ENCODE results near the gene SERPIND1. TPM values are rescaled to one million over a fixed set of nuclear protein-coding genes. Genes with fewer than 3 reads are reported as not detected.

Gene SERPIND1
- total and polyA plus RNA-seq, 2 of the 8 experiments (the other 6 are each of a cell fraction or from before 2014, with no cell fraction given) = not detected

- H3K56ac ChIP-seq (replicated peaks; ENCODE audit: insufficient read length, low read depth, low read length) = no peak overlapping the region
- no peak overlapping the region for H2AK5ac ChIP-seq (ENCODE audit: low read depth, low read length)
- DNase-seq (ENCODE audit: low read depth in 1 of 2, low spot score in 2 of 2) (no peak), FAIRE-seq (no peak)
- no peaks in the 10 kb centered on the region for H3K9me3 ChIP-seq (ENCODE audit: insufficient read depth in 2 of 2, low read depth in 1 of 2, low read length in 1 of 2)
- H3K23me2 ChIP-seq (ENCODE audit: low read depth, low read length) = no peaks in the 10 kb centered on the region
- no peak overlapping the region for H2AFZ ChIP-seq (ENCODE audit: low read length)
- H2BK5ac ChIP-seq (ENCODE audit: low read depth, low read length) = no peak overlapping the region
- no peak overlapping the region for H4K91ac ChIP-seq (replicated peaks; ENCODE audit: insufficient read length, low read length)
- no peak overlapping the region for H2BK20ac ChIP-seq (ENCODE audit: low read length)
- 87 to 100% methylated on average over 1 to 7 of the region's 7 CpGs for WGBS, 2 experiments (ENCODE audit: extremely low coverage in 1 of 2, insufficient coverage in 1 of 2, insufficient read length in 1 of 2, insufficient replicate concordance in 2 of 2, low coverage in 1 of 2, low lambda C conversion rate in 2 of 2, missing lambda C conversion rate in 1 of 2)
- no peak overlapping the region for H4K8ac ChIP-seq (ENCODE audit: extremely low read depth, insufficient read depth, low read length)
- no peaks in the 10 kb centered on the region for H3K79me2 ChIP-seq (ENCODE audit: control insufficient read depth in 1 of 2, insufficient read depth in 2 of 2, low read length in 2 of 2)
- H3K4ac ChIP-seq (replicated peaks; ENCODE audit: insufficient read length, low read depth, low read length) = no peak overlapping the region
- no peak overlapping the region for H3K14ac ChIP-seq (ENCODE audit: insufficient read length)
- peaks cover 0 to 5% (median 1%) of the 10 kb centered on the region in 4 experiments; a peak in 3 of 8 replicates for H3K36me3 ChIP-seq (ENCODE audit: control insufficient read depth in 2 of 4, insufficient read depth in 4 of 4, low read length in 3 of 4)
- H4K20me1 ChIP-seq (replicated peaks in 1 of 2; ENCODE audit: control insufficient read depth in 1 of 2, insufficient read depth in 2 of 2, low read length in 2 of 2) = no peaks in the 10 kb centered on the region
- H3K4me3 ChIP-seq (ENCODE audit: extremely low read depth in 1 of 4, insufficient read depth in 2 of 4, low read depth in 3 of 4, low read length in 4 of 4) = no peak overlapping the region
- H3K27me3 ChIP-seq (replicated peaks in 1 of 4; ENCODE audit: control insufficient read depth in 3 of 4, extremely low read depth in 1 of 4, insufficient read depth in 3 of 4, low read length in 3 of 4) = no peaks in the 10 kb centered on the region
- no peak overlapping the region for H4K5ac ChIP-seq (ENCODE audit: insufficient read length, low read depth, low read length)
- H2BK15ac ChIP-seq (ENCODE audit: low read length) = no peak overlapping the region
- H3K79me1 ChIP-seq (ENCODE audit: low read depth, low read length) = no peaks in the 10 kb centered on the region
- H3K4me1 ChIP-seq (replicated peaks in 1 of 4; ENCODE audit: control insufficient read depth in 3 of 4, insufficient read depth in 4 of 4, low read length in 3 of 4) = no peaks in the 10 kb centered on the region; a peak in 1 of 7 replicates
- H3K27ac ChIP-seq (ENCODE audit: low read depth, low read length) = no peak overlapping the region
- TF ChIP-seq ATF2 (IDR thresholded peaks at IDR 0.05; ENCODE audit: low read length) (no peak), JUN (IDR thresholded peaks at IDR 0.05; ENCODE audit: low read depth, low read length) (no peak), CEBPB (IDR thresholded peaks at IDR 0.05; ENCODE audit: low read depth, low read length) (no peak), TEAD4 (IDR thresholded peaks at IDR 0.05; ENCODE audit: low read depth, low read length) (no peak), TBP (IDR thresholded peaks at IDR 0.05; ENCODE audit: low read depth, low read length) (no peak), MAFK (IDR thresholded peaks at IDR 0.05; ENCODE audit: low read depth, low read length) (no peak), FOSL1 (IDR thresholded peaks at IDR 0.05; ENCODE audit: insufficient read depth, low read depth, low read length) (no peak), NANOG (IDR thresholded peaks at IDR 0.05; ENCODE audit: insufficient read depth, low read depth, low read length, poor library complexity, severe bottlenecking) (no peak), JUND (IDR thresholded peaks at IDR 0.05; ENCODE audit: low read length) (no peak)
- H3K4me2 ChIP-seq (ENCODE audit: insufficient read depth in 1 of 2, low read depth in 2 of 2, low read length in 2 of 2) = no peak overlapping the region
- CTCF ChIA-PET (ENCODE audit: partially characterized antibody) = interaction anchor here (0.6 to 3.8 kb wide), 9 partner anchors 9 to 310 kb away, joined by 3 to 26 read pairs (median 7); no protein-coding TSS in a partner anchor
- no peak overlapping the region for H3K18ac ChIP-seq (ENCODE audit: extremely low read depth, low read length)
- POLR2A ChIA-PET (ENCODE audit: partially characterized antibody) = no interaction called here
- no peak overlapping the region for H3K9ac ChIP-seq (replicated peaks in 1 of 4; ENCODE audit: extremely low read depth in 1 of 4, low read depth in 3 of 4, low read length in 3 of 4)
- H3K23ac ChIP-seq (ENCODE audit: insufficient read length) = no peak overlapping the region
- H2BK120ac ChIP-seq (replicated peaks; ENCODE audit: low read depth, low read length) = no peak overlapping the region
- no peak overlapping the region for H2BK12ac ChIP-seq (ENCODE audit: low read depth, low read length)
Measured at GRCh38 chr22:20794650-20795413, 20.9 kb downstream of the SERPIND1 start.

Data from H1 (cell line).